ENCODE data around the gene PATE1.

PATE1 gene

GRCh38 chr11:125790825-125791224, 44.7 kb downstream of the PATE1 start:
- DNase-seq (ENCODE audit: low read depth), result no peak

GRCh38 chr11:125797641-125798040, 51.6 kb downstream of the PATE1 start:
- DNase-seq (ENCODE audit: low read depth), result no peak

All from ELR (cell line).